NCI-H2227 (cell line): ENCODE data around the gene PKP3.
"Not testable (repeated sequence)": the region's sequence is repeated elsewhere in the genome, so short reads cannot be mapped to it uniquely, and the experiment has no call there.

Experiments used
- DNase-seq: peaks from one replicate; lab custom pipeline; 2025; ENCODE audit not compliant: unreplicated experiment; lab: John Stamatoyannopoulos, UW

The PKP3 gene

DNA sequence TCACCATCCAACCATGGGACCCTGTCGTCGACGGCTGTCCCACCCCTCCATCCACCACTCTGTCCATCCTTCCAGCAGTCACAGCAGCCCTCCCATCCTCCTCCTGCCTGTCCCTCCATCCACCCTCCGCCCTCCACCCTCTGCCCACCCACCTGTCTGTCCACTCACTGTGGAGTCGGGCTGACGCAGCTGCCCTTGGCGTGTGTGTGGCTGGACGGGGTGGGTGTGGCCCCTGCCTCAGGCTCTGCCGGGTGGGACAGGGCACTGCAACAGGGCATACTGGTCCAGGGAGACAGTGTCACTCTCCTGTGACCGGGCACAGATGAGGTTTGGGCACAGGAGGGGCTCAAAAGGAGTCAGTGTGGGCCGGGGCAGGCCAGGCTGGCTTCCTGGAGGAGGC lies 1.9 kb downstream of the PKP3 start:
- no peak for DNase-seq

- DNase-seq, result peak; percentile 75
These were observed 2.5 kb downstream of the PKP3 start for GRCh38 chr11:396511-396947.

GRCh38 chr11:396948-397548 lies 3.0 kb downstream of the PKP3 start:
- peak; percentile 91 for DNase-seq

DNA sequence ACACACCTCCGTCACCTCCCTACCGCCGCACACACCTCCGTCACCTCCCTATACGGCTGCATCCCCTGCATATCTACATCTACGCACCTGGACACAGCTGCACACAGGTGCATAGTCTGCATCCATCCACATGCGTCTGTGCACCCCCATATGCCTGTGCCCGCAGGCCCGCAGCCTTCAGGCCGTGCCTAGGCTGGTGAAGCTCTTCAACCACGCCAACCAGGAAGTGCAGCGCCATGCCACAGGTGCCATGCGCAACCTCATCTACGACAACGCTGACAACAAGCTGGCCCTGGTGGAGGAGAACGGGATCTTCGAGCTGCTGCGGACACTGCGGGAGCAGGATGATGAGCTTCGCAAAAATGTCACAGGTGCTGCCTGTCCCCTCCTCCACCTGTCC lies 4.8 kb downstream of the PKP3 start:
- DNase-seq, result no peak

DNA sequence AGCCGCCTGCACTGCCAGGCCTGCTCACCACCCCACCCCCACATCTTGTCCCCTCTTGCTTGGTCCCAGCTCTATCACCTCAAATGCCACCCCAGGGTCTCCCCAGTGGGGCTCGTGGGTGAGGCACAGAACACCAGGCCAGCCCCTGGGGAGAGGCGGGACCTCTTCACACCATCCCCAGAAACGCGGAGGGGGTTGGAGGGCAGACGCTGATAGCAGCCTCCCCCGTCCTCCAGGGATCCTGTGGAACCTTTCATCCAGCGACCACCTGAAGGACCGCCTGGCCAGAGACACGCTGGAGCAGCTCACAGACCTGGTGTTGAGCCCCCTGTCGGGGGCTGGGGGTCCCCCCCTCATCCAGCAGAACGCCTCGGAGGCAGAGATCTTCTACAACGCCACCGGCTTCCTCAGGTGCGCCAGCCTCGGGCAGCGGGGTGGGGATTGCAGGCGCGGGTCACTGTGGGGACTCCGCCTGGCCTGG lies 5.8 kb downstream of the PKP3 start:
- DNase-seq, result no peak

DNA sequence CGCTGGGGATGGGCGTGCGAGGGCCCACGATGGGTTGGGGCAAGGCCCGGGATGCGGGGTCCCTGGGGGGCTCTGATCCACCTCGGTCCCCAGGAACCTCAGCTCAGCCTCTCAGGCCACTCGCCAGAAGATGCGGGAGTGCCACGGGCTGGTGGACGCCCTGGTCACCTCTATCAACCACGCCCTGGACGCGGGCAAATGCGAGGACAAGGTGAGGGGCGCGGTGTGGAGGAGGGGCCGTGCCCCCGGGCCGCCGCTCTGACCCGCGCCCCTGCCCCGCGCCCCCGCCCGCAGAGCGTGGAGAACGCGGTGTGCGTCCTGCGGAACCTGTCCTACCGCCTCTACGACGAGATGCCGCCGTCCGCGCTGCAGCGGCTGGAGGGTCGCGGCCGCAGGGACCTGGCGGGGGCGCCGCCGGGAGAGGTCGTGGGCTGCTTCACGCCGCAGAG lies 6.3 kb downstream of the PKP3 start:
- DNase-seq, result no peak

DNA sequence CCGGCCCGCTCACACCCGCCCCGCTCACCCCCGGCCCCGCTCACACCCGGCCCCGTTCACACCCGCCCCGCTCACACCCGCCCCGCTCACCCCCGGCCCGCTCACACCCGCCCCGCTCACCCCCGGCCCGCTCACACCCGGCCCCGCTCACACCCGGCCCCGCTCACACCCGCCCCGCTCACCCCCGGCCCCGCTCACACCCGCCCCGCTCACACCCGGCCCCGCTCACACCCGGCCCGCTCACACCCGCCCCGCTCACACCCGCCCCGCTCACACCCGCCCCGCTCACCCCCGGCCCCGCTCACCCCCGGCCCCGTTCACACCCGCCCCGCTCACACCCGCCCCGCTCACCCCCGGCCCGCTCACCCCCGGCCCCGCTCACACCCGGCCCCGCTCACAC lies 7.2 kb downstream of the PKP3 start:
- not testable (repeated sequence) for DNase-seq

DNA sequence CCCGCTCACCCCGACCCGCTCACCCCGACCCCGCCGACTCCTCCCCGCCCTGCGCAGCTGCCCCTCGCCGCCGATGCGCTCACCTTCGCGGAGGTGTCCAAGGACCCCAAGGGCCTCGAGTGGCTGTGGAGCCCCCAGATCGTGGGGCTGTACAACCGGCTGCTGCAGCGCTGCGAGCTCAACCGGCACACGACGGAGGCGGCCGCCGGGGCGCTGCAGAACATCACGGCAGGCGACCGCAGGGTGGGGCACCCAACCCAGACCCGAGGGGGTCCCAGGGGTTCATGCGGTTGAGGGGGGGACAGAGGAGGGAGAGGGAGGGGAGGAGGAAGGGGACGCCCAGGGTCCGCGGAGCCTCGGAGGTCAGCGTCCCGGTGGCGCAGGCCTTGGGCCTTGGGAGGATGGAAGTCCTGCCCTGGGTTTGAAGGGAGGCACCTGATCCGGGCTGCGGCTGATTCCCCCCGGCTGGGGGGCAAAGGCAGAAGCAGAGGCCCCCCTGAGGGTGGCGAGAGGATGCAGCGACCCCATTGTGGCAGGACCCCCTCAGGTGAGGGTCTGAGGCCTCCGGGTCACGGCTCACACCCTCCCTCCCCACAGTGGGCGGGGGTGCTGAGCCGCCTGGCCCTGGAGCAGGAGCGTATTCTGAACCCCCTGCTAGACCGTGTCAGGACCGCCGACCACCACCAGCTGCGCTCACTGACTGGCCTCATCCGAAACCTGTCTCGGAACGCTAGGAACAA lies 9.2 kb downstream of the PKP3 start:
- DNase-seq, result no peak

DNA sequence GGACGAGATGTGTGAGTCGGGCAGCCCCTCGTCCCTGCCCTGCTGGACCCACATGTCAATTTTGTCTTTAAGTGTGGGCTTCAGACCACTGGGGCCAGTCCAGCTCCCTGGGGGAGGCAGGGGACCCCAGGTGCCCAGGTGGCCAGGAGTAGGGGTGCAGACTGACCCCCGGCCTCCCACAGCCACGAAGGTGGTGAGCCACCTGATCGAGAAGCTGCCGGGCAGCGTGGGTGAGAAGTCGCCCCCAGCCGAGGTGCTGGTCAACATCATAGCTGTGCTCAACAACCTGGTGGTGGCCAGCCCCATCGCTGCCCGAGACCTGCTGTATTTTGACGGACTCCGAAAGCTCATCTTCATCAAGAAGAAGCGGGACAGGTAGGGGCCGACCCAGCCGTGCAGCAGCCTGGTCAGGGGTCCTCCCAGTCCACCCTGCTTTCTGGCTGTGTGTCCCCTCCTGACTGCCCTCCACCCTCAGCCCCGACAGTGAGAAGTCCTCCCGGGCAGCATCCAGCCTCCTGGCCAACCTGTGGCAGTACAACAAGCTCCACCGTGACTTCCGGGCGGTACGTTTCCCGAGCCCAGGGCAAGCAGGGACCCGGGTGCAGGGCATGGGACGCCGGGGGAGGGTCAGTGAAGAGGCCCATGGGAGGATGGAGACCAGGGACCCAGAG lies 9.9 kb downstream of the PKP3 start:
- DNase-seq, result no peak

- DNase-seq, result no peak
These were observed 10.7 kb downstream of the PKP3 start for GRCh38 chr11:404551-405264.

GRCh38 chr11:405323-405953 lies 11.4 kb downstream of the PKP3 start:
- DNase-seq, result no peak

- DNase-seq, result no peak
These were observed 12.2 kb downstream of the PKP3 start for GRCh38 chr11:405954-406795.

- no peak for DNase-seq
These were observed 13.0 kb downstream of the PKP3 start for GRCh38 chr11:406796-407650.

GRCh38 chr11:407651-408123 lies 13.7 kb downstream of the PKP3 start:
- DNase-seq, result no peak

GRCh38 chr11:408154-409007 lies 14.4 kb downstream of the PKP3 start:
- DNase-seq, result no peak

GRCh38 chr11:409008-409599 lies 15.1 kb downstream of the PKP3 start:
- no peak for DNase-seq

DNA sequence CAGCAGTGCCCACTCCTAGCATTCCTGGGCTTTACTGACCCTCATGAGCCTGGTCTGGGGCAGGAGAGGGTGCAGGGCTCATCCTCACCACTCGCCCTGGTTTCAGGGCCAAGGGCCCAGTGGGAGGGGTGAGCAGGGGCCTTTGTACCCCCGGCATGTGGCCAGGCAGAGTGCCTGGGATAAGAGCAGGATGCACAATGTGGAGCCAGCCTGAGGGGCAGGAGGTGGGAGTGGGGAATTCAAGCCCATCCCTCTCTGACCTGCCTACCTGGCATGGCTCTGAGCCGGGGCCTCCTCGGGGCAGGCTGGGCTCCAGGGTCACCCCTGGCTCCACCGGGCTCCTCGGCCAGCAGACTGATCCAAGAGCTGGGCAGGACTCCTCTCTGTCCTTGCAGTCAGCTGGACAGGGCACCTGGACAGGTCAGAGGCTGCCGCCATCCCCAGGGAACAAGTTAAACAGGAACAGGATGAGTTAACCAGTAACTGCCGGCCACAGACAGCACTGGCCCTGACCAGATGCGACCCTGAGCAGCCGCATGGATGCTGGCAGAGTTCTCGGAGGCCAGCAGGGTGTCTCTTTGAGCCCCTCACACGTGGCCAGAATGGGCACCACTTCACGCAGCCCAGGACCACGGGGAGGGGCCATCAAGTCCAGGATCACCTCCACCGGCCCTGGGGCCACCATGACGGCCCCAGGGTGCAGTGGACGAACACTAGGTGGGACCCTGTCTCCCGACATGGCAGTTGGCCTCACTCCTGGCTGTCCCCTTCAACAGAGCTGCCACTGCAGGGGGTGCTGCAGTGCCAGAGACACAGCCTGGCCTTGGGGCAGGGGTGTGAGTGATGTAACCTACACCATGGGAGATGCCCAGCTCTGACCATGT lies 15.8 kb downstream of the PKP3 start:
- no peak for DNase-seq
